SH-SY5Y (cell line): ENCODE measurements around the gene IL5.

Source experiments
- GATA2 ChIP-seq: IDR thresholded peaks from 2 replicates; pipeline ENCODE4 v1.6.1; 2011; ENCODE audit warnings: mild to moderate bottlenecking, low read depth, low read length
- GATA3 ChIP-seq: IDR thresholded peaks from 2 replicates; pipeline ENCODE4 v1.6.1; 2011; ENCODE audit warnings: low read depth, mild to moderate bottlenecking, low read length, moderate library complexity

GRCh38 chr5:132496191-132496630, 47.1 kb downstream of the IL5 start:
- TF ChIP-seq GATA2 (no peak), GATA3 (no peak)
